Measurements from ENCODE around the gene CSNK2A1. TPM values are rescaled to one million over a fixed set of nuclear protein-coding genes. Genes with fewer than 3 reads are reported as not detected.
A peak's percentile ranks its signal among the peaks of the same experiment; 100 is the strongest.

Gene CSNK2A1
- total and polyA plus RNA-seq, 2 donors from 2014 or later, result 39.7 to 100 TPM

GRCh38 chr20:431012-431904, 112.3 kb downstream of the CSNK2A1 start:
- H3K9ac ChIP-seq (ENCODE audit: low read length in 3 of 3), result no peak overlapping the region
- H3K36me3 ChIP-seq (ENCODE audit: control insufficient read depth in 2 of 3, insufficient read depth in 3 of 3, low read length in 3 of 3), result peaks cover 4 to 42% (median 29%) of the 10 kb centered on the region in 3 donors
- intact Hi-C loops (cut with DNase I), result no loop called here
- DNase-seq (peak in 4 of 5 donors; percentile 76 to 90 (median 80)), FAIRE-seq (no peak)
- H3K4me1 ChIP-seq (ENCODE audit: control insufficient read depth in 2 of 3, insufficient read depth in 2 of 3, low read depth in 1 of 3, low read length in 3 of 3), result peaks cover 0 to 6% (median 0%) of the 10 kb centered on the region in 3 donors
- no peak overlapping the region for H3K27ac ChIP-seq (ENCODE audit: low read depth in 2 of 2, low read length in 2 of 2)
- H3K27me3 ChIP-seq (ENCODE audit: control insufficient read depth, insufficient read depth, low read length), result no peaks in the 10 kb centered on the region
- peak; percentile 70 for TF ChIP-seq CTCF (IDR thresholded peaks at IDR 0.05; ENCODE audit: borderline replicate concordance, extremely low read depth, insufficient read depth)
- no peak overlapping the region for H3K4me3 ChIP-seq (ENCODE audit: low read length in 3 of 3)
- no peaks in the 10 kb centered on the region for H3K9me3 ChIP-seq (ENCODE audit: control insufficient read depth in 2 of 3, insufficient read depth in 1 of 3, low read length in 3 of 3)

GRCh38 chr20:430091-430999, 113.2 kb downstream of the CSNK2A1 start:
- no peaks in the 10 kb centered on the region for H3K9me3 ChIP-seq (ENCODE audit: control insufficient read depth in 2 of 3, insufficient read depth in 1 of 3, low read length in 3 of 3)
- DNase-seq (no peak), FAIRE-seq (no peak)
- no peak overlapping the region for H3K4me3 ChIP-seq (ENCODE audit: low read length in 3 of 3)
- H3K36me3 ChIP-seq (ENCODE audit: control insufficient read depth in 2 of 3, insufficient read depth in 3 of 3, low read length in 3 of 3), result peaks cover 4 to 35% (median 21%) of the 10 kb centered on the region in 3 donors
- no peak for TF ChIP-seq CTCF (IDR thresholded peaks at IDR 0.05; ENCODE audit: borderline replicate concordance, extremely low read depth, insufficient read depth)
- intact Hi-C loops (cut with DNase I), result no loop called here
- peaks cover 0 to 6% (median 0%) of the 10 kb centered on the region in 3 donors for H3K4me1 ChIP-seq (ENCODE audit: control insufficient read depth in 2 of 3, insufficient read depth in 2 of 3, low read depth in 1 of 3, low read length in 3 of 3)
- no peak overlapping the region for H3K9ac ChIP-seq (ENCODE audit: low read length in 3 of 3)
- no peaks in the 10 kb centered on the region for H3K27me3 ChIP-seq (ENCODE audit: control insufficient read depth, insufficient read depth, low read length)
- H3K27ac ChIP-seq (ENCODE audit: low read depth in 2 of 2, low read length in 2 of 2), result no peak overlapping the region

- Histone ChIP-seq H3K9me3 (ENCODE audit: control insufficient read depth in 2 of 3, insufficient read depth in 1 of 3, low read length in 3 of 3) (no peaks in the 10 kb centered on the region), H3K4me3 (ENCODE audit: low read length in 3 of 3) (no peak overlapping the region), H3K36me3 (ENCODE audit: control insufficient read depth in 2 of 3, insufficient read depth in 3 of 3, low read length in 3 of 3) (peaks cover 4 to 32% (median 17%) of the 10 kb centered on the region in 3 donors), H3K27me3 (ENCODE audit: control insufficient read depth, insufficient read depth, low read length) (no peaks in the 10 kb centered on the region), H3K27ac (ENCODE audit: low read depth in 2 of 2, low read length in 2 of 2) (no peak overlapping the region), H3K4me1 (ENCODE audit: control insufficient read depth in 2 of 3, insufficient read depth in 2 of 3, low read depth in 1 of 3, low read length in 3 of 3) (no peaks in the 10 kb centered on the region), H3K9ac (ENCODE audit: low read length in 3 of 3) (no peak overlapping the region)
- intact Hi-C loops (cut with DNase I), result no loop called here
- TF ChIP-seq CTCF (IDR thresholded peaks at IDR 0.05; ENCODE audit: borderline replicate concordance, extremely low read depth, insufficient read depth), result no peak
- FAIRE-seq, result no peak
- DNase-seq, result no peak
These were observed 114.9 kb downstream of the CSNK2A1 start for GRCh38 chr20:428658-429200.

Data from kidney (tissue), 14 donors.